Spleen (tissue), 11 donors: ENCODE measurements around the gene ZCCHC7. TPM values are rescaled to one million over a fixed set of nuclear protein-coding genes. Genes with fewer than 3 reads are reported as not detected.

ENCODE experiments used
- DNase-seq: peaks from one replicate; pipeline ENCODE4 v3.0.0-alpha.2; 2020
- H3K27ac ChIP-seq, 8 donors: fragments of 200-600 bp; sonication (generic) in 7 of 8; 1 replicate in 4 of 8; 2 replicates in 4 of 8; pipeline versions ENCODE4 v1.5.0 to v1.8.0; 2016 to 2021; ENCODE audit warnings: inconsistent platforms in 4 of 8, mild to moderate bottlenecking in 4 of 8, moderate library complexity in 1 of 8
- H3K27me3 ChIP-seq, 7 donors: fragments of 200-600 bp; sonication (generic) in 6 of 7; replicated peaks in 1 of 7; 1 replicate in 4 of 7; 2 replicates in 3 of 7; pipeline versions ENCODE4 v1.5.0 to v1.8.0; 2016 to 2021; ENCODE audit warnings: inconsistent platforms in 3 of 7, mild to moderate bottlenecking in 1 of 7
- H3K36me3 ChIP-seq, 6 donors: fragments of 200-600 bp; sonication (generic) in 5 of 6; 1 replicate in 4 of 6; 2 replicates in 2 of 6; pipeline versions ENCODE4 v1.5.0 to v1.8.0; 2016 to 2021; ENCODE audit warnings: inconsistent platforms in 2 of 6
- H3K4me1 ChIP-seq, 6 donors: fragments of 200-600 bp; sonication (generic) in 5 of 6; 1 replicate in 3 of 6; 2 replicates in 3 of 6; pipeline versions ENCODE4 v1.5.0 to v1.8.0; 2016 to 2021; ENCODE audit warnings: inconsistent platforms in 3 of 6
- H3K4me3 ChIP-seq, 8 donors: fragments of 200-600 bp; sonication (generic) in 7 of 8; 1 replicate in 4 of 8; 2 replicates in 4 of 8; pipeline versions ENCODE4 v1.5.0 to v1.8.0; 2016 to 2021; ENCODE audit warnings: inconsistent platforms in 4 of 8, mild to moderate bottlenecking in 4 of 8, moderate library complexity in 2 of 8
- H3K9me3 ChIP-seq, 8 donors: fragments of 200-600 bp; sonication (generic) in 7 of 8; 1 replicate in 4 of 8; 2 replicates in 4 of 8; pipeline versions ENCODE4 v1.5.0 to v1.8.0; 2016 to 2021; ENCODE audit warnings: inconsistent platforms in 4 of 8
- CTCF ChIP-seq, 11 experiments: fragments of 200-600 bp in 7 of 11; fragments of 450-650 bp in 4 of 11; sonication (generic) in 4 of 11; IDR thresholded peaks in 8 of 11; conservative IDR thresholded peaks in 3 of 11; 1 replicate in 7 of 11; 2 replicates in 4 of 11; pipeline versions ENCODE4 v1.4.0 to v1.8.0; 2016 to 2021; ENCODE audit warnings: antibody characterized with exemption in 11 of 11, inconsistent platforms in 4 of 11, mild to moderate bottlenecking in 1 of 11
- POLR2A ChIP-seq, 3 donors: fragments of 450-650 bp; IDR thresholded peaks; one replicate each; pipeline ENCODE4 v1.5.1; 2017; ENCODE audit warnings: antibody characterized with exemption in 3 of 3, mild to moderate bottlenecking in 1 of 3
- POLR2AphosphoS5 ChIP-seq, 3 donors: sonication (generic); formaldehyde crosslinking; IDR thresholded peaks; one replicate each; pipeline ENCODE4 v1.5.1; 2017; ENCODE audit warnings: antibody characterized with exemption in 3 of 3
- WGBS, 5 donors: extraction: QIAGEN DNeasy Blood & Tissue Kit in 3 of 5; methylation state at CpG; one replicate each; pipeline versions ENCODE4 v1.1.5 to v1.1.7; 2013 to 2018; 5-methylcytosine and 5-hydroxymethylcytosine counted together
- intact Hi-C: fragments of 100-400 bp; cut with DNase I; formaldehyde crosslinking; loops from one replicate; pipeline ENCODE4 v1.15.0; 2023; ENCODE audit warnings: low total_unique reads
- polyA plus RNA-seq, 3 donors: library from polyadenylated mRNA; stranded (reverse); fragments of 200-250 nt; gene quantifications; one replicate each; pipeline ENCODE4 v1.2.1, GENCODE V29; 2013
- total RNA-seq, 7 donors: library from RNA; depleted of rRNA in 3 of 7; stranded (reverse); fragments of >200 nt in 3 of 7; fragmentation: NEBNext Ultra II Directional in 4 of 7; extraction: Animal tissue kit (Norgen Biotek cat#: 25700) in 4 of 7; gene quantifications; one replicate each; pipeline versions ENCODE4 v1.1.0 to v1.2.1, GENCODE V29; 2016 to 2021
- donor health status: healthy with polysubstance abuse.
- donor health status: DM: no; HTN: no; CAD: no; lungs with moderate emphysema.
- donor health status: DM: no; HTN: no; CAD: no.
- donor health status: Bipolar disorder and iron deficiency.
- donor health status: healthy.
- donor health status: DM: no; HTN: no; CAD: no.
- donor health status: DM: yes; HTN: yes; CAD: no.

ZCCHC7 gene
- total and polyA plus RNA-seq, 10 donors = 17.0 to 50.6 (median 38.1) TPM

- H3K27me3 ChIP-seq = no peaks in the 10 kb centered on the region
- peaks cover 0 to 58% (median 12%) of the 10 kb centered on the region in 6 donors for H3K36me3 ChIP-seq
- 94 to 99% (median 96%) methylated on average over 3 of the region's 3 CpGs for WGBS, 5 donors
- no peaks in the 10 kb centered on the region for H3K9me3 ChIP-seq
- no peak for DNase-seq
- intact Hi-C loops = no loop called here
- no peak overlapping the region for H3K4me3 ChIP-seq
- H3K27ac ChIP-seq = no peak overlapping the region
- TF ChIP-seq POLR2A (IDR thresholded peaks at IDR 0.05) (no peak), CTCF (IDR thresholded peaks at IDR 0.05 in 8 of 11, conservative IDR thresholded peaks at IDR 0.05 in 3 of 11) (no peak), POLR2AphosphoS5 (IDR thresholded peaks at IDR 0.05) (no peak)
- peaks cover 0 to 16% (median 0%) of the 10 kb centered on the region in 6 donors for H3K4me1 ChIP-seq
Measured at GRCh38 chr9:37311938-37312708, 191.7 kb downstream of the ZCCHC7 start.

- H3K27me3 ChIP-seq = no peaks in the 10 kb centered on the region
- 34 to 56% (median 40%) methylated on average over 7 of the region's 7 CpGs for WGBS, 5 donors
- no peak overlapping the region for H3K4me3 ChIP-seq
- TF ChIP-seq POLR2A (IDR thresholded peaks at IDR 0.05) = no peak
- TF ChIP-seq POLR2AphosphoS5 (IDR thresholded peaks at IDR 0.05) = peak in 2 of 3 donors; percentile 71 to 85
- H3K27ac ChIP-seq = peak overlapping the region; percentile 14 to 89 (median 76)
- peaks cover 0 to 5% (median 0%) of the 10 kb centered on the region in 8 donors for H3K9me3 ChIP-seq
- peaks cover 4 to 59% (median 21%) of the 10 kb centered on the region in 6 donors for H3K4me1 ChIP-seq
- no peak for DNase-seq
- intact Hi-C loops = no loop called here
- H3K36me3 ChIP-seq = peaks cover 0 to 14% (median 3%) of the 10 kb centered on the region in 6 donors
Measured at GRCh38 chr9:37324261-37324683, 203.9 kb downstream of the ZCCHC7 start.

GRCh38 chr9:37324691-37325490 is 204.5 kb downstream of the ZCCHC7 start:
- no peak for DNase-seq
- Histone ChIP-seq H3K27ac (peak overlapping the region; percentile 14 to 89 (median 76)), H3K27me3 (no peaks in the 10 kb centered on the region), H3K4me1 (peaks cover 4 to 65% (median 21%) of the 10 kb centered on the region in 6 donors), H3K36me3 (peaks cover 0 to 8% (median 2%) of the 10 kb centered on the region in 6 donors), H3K4me3 (no peak overlapping the region), H3K9me3 (peaks cover 0 to 5% (median 0%) of the 10 kb centered on the region in 8 donors)
- intact Hi-C loops = no loop called here
- 65 to 69% (median 67%) methylated on average over 5 of the region's 5 CpGs for WGBS, 5 donors
- no peak for TF ChIP-seq CTCF (IDR thresholded peaks at IDR 0.05 in 8 of 11, conservative IDR thresholded peaks at IDR 0.05 in 3 of 11)
- no peak for TF ChIP-seq POLR2AphosphoS5 (IDR thresholded peaks at IDR 0.05)
- no peak for TF ChIP-seq POLR2A (IDR thresholded peaks at IDR 0.05)

GRCh38 chr9:37325778-37326177 is 205.4 kb downstream of the ZCCHC7 start:
- TF ChIP-seq CTCF (IDR thresholded peaks at IDR 0.05 in 8 of 11, conservative IDR thresholded peaks at IDR 0.05 in 3 of 11) (no peak), POLR2A (IDR thresholded peaks at IDR 0.05) (no peak), POLR2AphosphoS5 (IDR thresholded peaks at IDR 0.05) (no peak)
- DNase-seq = no peak
- Histone ChIP-seq H3K27ac (peak overlapping the region in 4 of 8 donors; percentile 79 to 89 (median 85)), H3K4me1 (peaks cover 4 to 66% (median 21%) of the 10 kb centered on the region in 6 donors), H3K4me3 (no peak overlapping the region), H3K27me3 (no peaks in the 10 kb centered on the region), H3K36me3 (no peaks in the 10 kb centered on the region), H3K9me3 (no peaks in the 10 kb centered on the region)
- intact Hi-C loops = no loop called here
- WGBS, 5 donors = 55 to 65% (median 60%) methylated on average over 2 of the region's 2 CpGs
